ENCODE measurements around the gene NACC1. TPM values are rescaled to one million over a fixed set of nuclear protein-coding genes. Genes with fewer than 3 reads are reported as not detected.
A peak's percentile ranks its signal among the peaks of the same experiment; 100 is the strongest.

The NACC1 gene
- 10.4 TPM for total RNA-seq

- Histone ChIP-seq H3K9me3 (ENCODE audit: control insufficient read depth in 3 of 3, low read length in 3 of 3) (no peaks in the 10 kb centered on the region), H3K4me3 (ENCODE audit: low read length in 3 of 3) (peak within 1 kb of the TSS; percentile 93 to 99 (median 96)), H3K9ac (ENCODE audit: low read depth in 1 of 3, low read length in 3 of 3) (peak within 1 kb of the TSS; percentile 87 to 93 (median 91)), H3K4me1 (ENCODE audit: control insufficient read depth in 3 of 3, insufficient read depth in 3 of 3, low read length in 3 of 3) (peaks cover 48 to 54% (median 51%) of the 10 kb centered on the region in 3 donors), H3K27ac (ENCODE audit: low read depth, low read length) (peak within 1 kb of the TSS; percentile 75), H3K27me3 (ENCODE audit: control insufficient read depth in 3 of 3, insufficient read depth in 3 of 3, low read length in 3 of 3) (no peaks in the 10 kb centered on the region), H3K36me3 (ENCODE audit: control insufficient read depth in 3 of 3, insufficient read depth in 3 of 3, low read length in 3 of 3) (peaks cover 5 to 13% (median 6%) of the 10 kb centered on the region in 3 donors)
Observed at GRCh38 chr19:13117772-13118423, at the start of gene NACC1. Gene NACC1, plus strand, starts transcription at chr19:13118264. Its CDS starts 16,944 bp downstream, at chr19:13135208.

DNA sequence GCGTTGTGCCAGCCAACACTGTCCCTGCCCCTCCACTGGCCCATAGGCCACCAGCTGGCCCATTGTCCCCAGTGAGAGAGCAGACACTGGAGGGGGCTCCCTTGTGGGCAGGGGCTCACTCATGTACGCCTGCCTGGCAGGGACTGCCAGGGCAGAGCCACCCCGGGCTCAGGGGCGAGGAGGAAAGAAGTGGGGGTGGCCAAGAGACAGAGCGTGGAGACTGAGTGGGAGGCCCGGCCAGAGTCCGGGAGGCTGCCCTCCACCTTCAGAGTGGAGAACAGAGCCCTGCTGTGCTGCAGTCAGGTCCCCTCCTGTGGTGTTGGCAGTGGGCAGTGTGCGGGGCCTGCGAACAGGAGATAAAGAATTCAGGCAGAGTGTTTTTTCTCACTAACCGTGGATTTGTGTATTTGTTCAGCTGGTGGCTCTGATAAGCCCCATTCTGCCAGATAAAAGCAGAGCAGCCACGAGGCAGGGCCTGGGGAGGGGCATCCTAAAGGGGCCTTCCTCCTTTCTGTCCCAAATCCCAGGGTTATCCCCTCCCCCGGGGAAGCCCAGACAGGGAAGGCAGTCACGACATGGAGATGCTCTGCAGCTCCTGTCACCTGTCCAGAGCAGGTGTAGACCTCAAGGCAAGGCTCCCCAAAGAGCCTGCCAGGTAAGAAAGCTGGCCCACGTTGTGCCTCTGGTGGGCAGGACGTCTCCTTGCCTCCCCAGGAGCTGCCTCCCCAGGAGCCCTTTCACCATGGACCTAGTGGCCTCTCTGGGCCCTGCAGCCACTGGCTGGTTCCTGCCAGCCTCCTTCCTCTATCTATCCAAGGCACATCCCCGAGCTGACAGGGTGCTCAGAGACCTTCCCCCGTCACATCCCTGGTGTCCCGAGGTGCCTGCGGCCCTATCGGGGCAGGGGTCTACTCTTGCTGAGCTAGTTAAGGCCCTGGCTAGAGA, 48.4 kb upstream of the NACC1 start:
- H3K9ac ChIP-seq (ENCODE audit: low read depth in 1 of 3, low read length in 3 of 3): peak overlapping the region; percentile 83 to 95 (median 92)
- H3K4me3 ChIP-seq (ENCODE audit: low read length in 3 of 3): peak overlapping the region; percentile 62 to 70 (median 64)

DNA sequence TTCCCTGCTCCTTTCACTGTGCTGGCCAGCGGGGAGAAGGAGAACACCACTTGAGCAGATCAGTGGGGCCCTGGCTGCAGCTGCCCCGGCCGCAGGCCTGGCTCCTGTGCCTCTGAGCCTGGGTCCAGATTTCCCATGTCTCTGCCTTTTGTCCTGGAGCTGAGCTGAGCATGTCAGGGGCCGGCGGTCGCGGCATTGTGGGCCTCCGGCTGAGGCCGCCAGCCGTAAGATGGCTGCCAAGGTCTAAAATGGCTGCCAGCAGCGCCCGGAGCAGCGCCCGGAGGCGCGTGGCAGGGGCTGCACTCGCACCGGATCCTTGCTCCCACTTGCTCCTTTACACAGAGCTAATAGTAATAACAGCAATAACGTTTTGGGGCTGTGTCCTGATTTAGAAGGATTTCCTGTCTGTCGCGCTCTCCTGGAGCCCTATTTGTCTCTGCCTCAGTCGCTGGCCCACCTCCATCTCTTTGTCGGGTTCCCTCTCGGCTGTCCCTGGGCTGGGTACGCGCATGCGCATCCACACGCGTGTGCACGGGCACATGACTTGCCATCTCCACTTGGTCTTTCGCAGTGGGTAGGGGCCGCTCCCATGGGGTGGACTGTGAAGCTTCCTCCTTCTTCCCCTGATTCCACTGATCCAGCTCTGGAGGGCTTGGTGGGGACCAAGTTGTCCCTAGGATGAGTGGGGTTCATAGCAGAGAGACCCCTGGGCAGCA, 47.5 kb upstream of the NACC1 start:
- H3K4me1 ChIP-seq (ENCODE audit: control insufficient read depth in 3 of 3, insufficient read depth in 3 of 3, low read length in 3 of 3): peaks cover 80 to 92% (median 84%) of the 10 kb centered on the region in 3 donors
- peak overlapping the region; percentile 83 to 95 (median 92) for H3K9ac ChIP-seq (ENCODE audit: low read depth in 1 of 3, low read length in 3 of 3)

More for the DNA sequence above, 48.4 kb upstream of the NACC1 start:
- no peaks in the 10 kb centered on the region for H3K9me3 ChIP-seq (ENCODE audit: control insufficient read depth in 3 of 3, low read length in 3 of 3)
- peak overlapping the region; percentile 90 for H3K27ac ChIP-seq (ENCODE audit: low read depth, low read length)
- H3K36me3 ChIP-seq (ENCODE audit: control insufficient read depth in 3 of 3, insufficient read depth in 3 of 3, low read length in 3 of 3): peaks cover 16 to 17% (median 16%) of the 10 kb centered on the region in 3 donors
- H3K4me1 ChIP-seq (ENCODE audit: control insufficient read depth in 3 of 3, insufficient read depth in 3 of 3, low read length in 3 of 3): peaks cover 83 to 95% (median 87%) of the 10 kb centered on the region in 3 donors
- H3K27me3 ChIP-seq (ENCODE audit: control insufficient read depth in 3 of 3, insufficient read depth in 3 of 3, low read length in 3 of 3): no peaks in the 10 kb centered on the region

GRCh38 chr19:13071444-13072187, 46.4 kb upstream of the NACC1 start:
- H3K27ac ChIP-seq (ENCODE audit: low read depth, low read length): peak overlapping the region; percentile 90
- peaks cover 78 to 92% (median 84%) of the 10 kb centered on the region in 3 donors for H3K4me1 ChIP-seq (ENCODE audit: control insufficient read depth in 3 of 3, insufficient read depth in 3 of 3, low read length in 3 of 3)
- peaks cover 30 to 32% (median 31%) of the 10 kb centered on the region in 3 donors for H3K36me3 ChIP-seq (ENCODE audit: control insufficient read depth in 3 of 3, insufficient read depth in 3 of 3, low read length in 3 of 3)
- H3K4me3 ChIP-seq (ENCODE audit: low read length in 3 of 3): peak overlapping the region in 2 of 3 donors; percentile 64 to 70
- H3K9me3 ChIP-seq (ENCODE audit: control insufficient read depth in 3 of 3, low read length in 3 of 3): no peaks in the 10 kb centered on the region
- H3K9ac ChIP-seq (ENCODE audit: low read depth in 1 of 3, low read length in 3 of 3): peak overlapping the region in 2 of 3 donors; percentile 83 to 95
- no peaks in the 10 kb centered on the region for H3K27me3 ChIP-seq (ENCODE audit: control insufficient read depth in 3 of 3, insufficient read depth in 3 of 3, low read length in 3 of 3)

More for the DNA sequence above, 47.5 kb upstream of the NACC1 start:
- no peaks in the 10 kb centered on the region for H3K9me3 ChIP-seq (ENCODE audit: control insufficient read depth in 3 of 3, low read length in 3 of 3)
- H3K27ac ChIP-seq (ENCODE audit: low read depth, low read length): peak overlapping the region; percentile 90
- H3K4me3 ChIP-seq (ENCODE audit: low read length in 3 of 3): peak overlapping the region; percentile 62 to 70 (median 64)
- no peaks in the 10 kb centered on the region for H3K27me3 ChIP-seq (ENCODE audit: control insufficient read depth in 3 of 3, insufficient read depth in 3 of 3, low read length in 3 of 3)
- peaks cover 21 to 23% (median 21%) of the 10 kb centered on the region in 3 donors for H3K36me3 ChIP-seq (ENCODE audit: control insufficient read depth in 3 of 3, insufficient read depth in 3 of 3, low read length in 3 of 3)

DNA sequence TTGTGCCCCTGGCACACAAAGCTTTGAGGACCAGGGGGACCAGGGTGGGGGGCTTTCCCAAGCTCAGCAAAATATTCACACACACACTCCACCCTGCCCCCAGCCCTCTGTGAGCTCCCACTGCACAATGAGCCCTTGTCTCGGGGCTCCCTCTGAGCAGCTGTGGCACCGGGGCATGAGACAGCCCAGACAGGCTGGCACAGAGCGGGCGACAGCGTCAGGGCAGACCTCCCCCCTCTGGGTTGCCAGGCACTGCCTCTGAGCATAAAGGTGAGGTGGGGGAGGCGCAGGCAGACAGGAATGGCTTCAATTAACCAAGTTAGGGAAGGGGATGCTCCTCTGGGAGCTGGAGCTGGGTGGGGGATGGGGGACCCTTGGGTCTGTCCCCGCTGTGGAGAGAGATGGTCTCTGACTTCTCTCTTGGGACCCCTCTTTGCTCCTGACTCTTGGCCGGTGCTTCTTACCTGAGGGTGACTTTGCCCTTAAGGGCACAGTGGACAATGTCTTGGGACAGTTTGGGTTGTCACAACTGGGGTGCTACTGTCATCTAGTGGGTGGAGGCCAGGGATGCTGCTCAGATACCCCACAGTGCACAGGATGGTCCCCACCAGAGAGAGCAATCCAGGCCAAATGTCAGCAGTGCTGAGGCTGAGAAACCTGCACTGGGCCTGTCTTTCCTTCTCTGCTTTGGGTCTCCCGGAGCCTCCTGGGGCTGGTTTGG, 45.7 kb upstream of the NACC1 start:
- H3K4me1 ChIP-seq (ENCODE audit: control insufficient read depth in 3 of 3, insufficient read depth in 3 of 3, low read length in 3 of 3): peaks cover 78 to 92% (median 84%) of the 10 kb centered on the region in 3 donors
- H3K27ac ChIP-seq (ENCODE audit: low read depth, low read length): peak overlapping the region; percentile 90
- H3K27me3 ChIP-seq (ENCODE audit: control insufficient read depth in 3 of 3, insufficient read depth in 3 of 3, low read length in 3 of 3): no peaks in the 10 kb centered on the region
- peaks cover 30 to 33% (median 31%) of the 10 kb centered on the region in 3 donors for H3K36me3 ChIP-seq (ENCODE audit: control insufficient read depth in 3 of 3, insufficient read depth in 3 of 3, low read length in 3 of 3)
- H3K9ac ChIP-seq (ENCODE audit: low read depth in 1 of 3, low read length in 3 of 3): peak overlapping the region in 2 of 3 donors; percentile 21 to 45
- no peak overlapping the region for H3K4me3 ChIP-seq (ENCODE audit: low read length in 3 of 3)
- no peaks in the 10 kb centered on the region for H3K9me3 ChIP-seq (ENCODE audit: control insufficient read depth in 3 of 3, low read length in 3 of 3)

DNA sequence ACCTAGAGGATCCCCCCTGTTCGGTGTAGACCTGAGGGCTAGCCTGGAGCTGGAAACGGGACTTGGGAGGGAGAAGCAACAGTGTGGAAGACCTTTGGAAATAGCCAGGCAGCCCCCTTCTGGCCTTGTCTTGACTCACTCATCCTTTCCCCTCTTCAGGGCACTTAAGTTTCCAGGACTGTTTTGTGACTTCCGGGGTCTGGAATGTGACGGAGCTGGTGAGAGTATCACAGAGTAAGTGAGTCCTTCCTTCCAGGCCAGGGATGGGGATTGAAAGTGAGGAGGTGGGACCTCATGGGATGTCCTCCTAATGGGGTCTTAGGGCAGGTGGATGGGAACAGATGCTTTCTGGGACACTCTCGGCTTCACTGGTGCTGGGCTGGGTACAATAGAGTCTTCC, 44.8 kb upstream of the NACC1 start:
- H3K36me3 ChIP-seq (ENCODE audit: control insufficient read depth in 3 of 3, insufficient read depth in 3 of 3, low read length in 3 of 3): peaks cover 31 to 37% (median 33%) of the 10 kb centered on the region in 3 donors
- peak overlapping the region in 2 of 3 donors; percentile 21 to 45 for H3K9ac ChIP-seq (ENCODE audit: low read depth in 1 of 3, low read length in 3 of 3)
- H3K27me3 ChIP-seq (ENCODE audit: control insufficient read depth in 3 of 3, insufficient read depth in 3 of 3, low read length in 3 of 3): no peaks in the 10 kb centered on the region
- H3K9me3 ChIP-seq (ENCODE audit: control insufficient read depth in 3 of 3, low read length in 3 of 3): no peaks in the 10 kb centered on the region
- peaks cover 79 to 94% (median 84%) of the 10 kb centered on the region in 3 donors for H3K4me1 ChIP-seq (ENCODE audit: control insufficient read depth in 3 of 3, insufficient read depth in 3 of 3, low read length in 3 of 3)
- peak overlapping the region; percentile 30 for H3K27ac ChIP-seq (ENCODE audit: low read depth, low read length)
- H3K4me3 ChIP-seq (ENCODE audit: low read length in 3 of 3): no peak overlapping the region

- no peaks in the 10 kb centered on the region for H3K27me3 ChIP-seq (ENCODE audit: control insufficient read depth in 3 of 3, insufficient read depth in 3 of 3, low read length in 3 of 3)
- no peaks in the 10 kb centered on the region for H3K9me3 ChIP-seq (ENCODE audit: control insufficient read depth in 3 of 3, low read length in 3 of 3)
- peaks cover 33 to 39% (median 36%) of the 10 kb centered on the region in 3 donors for H3K36me3 ChIP-seq (ENCODE audit: control insufficient read depth in 3 of 3, insufficient read depth in 3 of 3, low read length in 3 of 3)
- H3K9ac ChIP-seq (ENCODE audit: low read depth in 1 of 3, low read length in 3 of 3): peak overlapping the region in 1 of 3 donors; percentile 25
- peaks cover 79 to 94% (median 84%) of the 10 kb centered on the region in 3 donors for H3K4me1 ChIP-seq (ENCODE audit: control insufficient read depth in 3 of 3, insufficient read depth in 3 of 3, low read length in 3 of 3)
- no peak overlapping the region for H3K4me3 ChIP-seq (ENCODE audit: low read length in 3 of 3)
- H3K27ac ChIP-seq (ENCODE audit: low read depth, low read length): peak overlapping the region; percentile 30
Observed at GRCh38 chr19:13074378-13074777, 43.7 kb upstream of the NACC1 start.

DNA sequence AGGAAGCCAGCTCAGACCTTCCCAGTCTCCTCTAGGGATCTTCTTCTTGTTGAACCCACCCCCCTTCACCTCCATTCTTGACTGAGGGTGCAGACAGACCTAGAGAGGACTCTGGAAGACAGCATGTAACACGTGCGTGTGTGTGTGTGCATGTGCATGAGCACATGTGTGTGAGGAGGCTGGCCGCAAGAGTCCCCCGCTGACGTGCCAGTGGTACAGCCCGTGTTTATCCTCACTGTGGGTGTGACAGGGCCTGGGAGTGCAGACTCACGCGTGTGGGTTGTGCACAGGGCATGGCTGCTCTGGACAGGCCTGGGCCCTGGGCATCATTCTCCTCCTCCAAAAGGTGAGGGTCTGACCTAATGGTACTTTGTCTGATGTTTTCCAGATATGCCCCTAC, 41.7 kb upstream of the NACC1 start:
- peak overlapping the region; percentile 30 for H3K27ac ChIP-seq (ENCODE audit: low read depth, low read length)
- peaks cover 36 to 48% (median 45%) of the 10 kb centered on the region in 3 donors for H3K36me3 ChIP-seq (ENCODE audit: control insufficient read depth in 3 of 3, insufficient read depth in 3 of 3, low read length in 3 of 3)
- peak overlapping the region; percentile 14 to 76 (median 54) for H3K9ac ChIP-seq (ENCODE audit: low read depth in 1 of 3, low read length in 3 of 3)
- H3K9me3 ChIP-seq (ENCODE audit: control insufficient read depth in 3 of 3, low read length in 3 of 3): no peaks in the 10 kb centered on the region
- peak overlapping the region in 1 of 3 donors; percentile 22 for H3K4me3 ChIP-seq (ENCODE audit: low read length in 3 of 3)
- no peaks in the 10 kb centered on the region for H3K27me3 ChIP-seq (ENCODE audit: control insufficient read depth in 3 of 3, insufficient read depth in 3 of 3, low read length in 3 of 3)
- H3K4me1 ChIP-seq (ENCODE audit: control insufficient read depth in 3 of 3, insufficient read depth in 3 of 3, low read length in 3 of 3): peaks cover 61 to 79% (median 74%) of the 10 kb centered on the region in 3 donors

Data from skeletal muscle tissue (tissue), 4 donors.